ENCODE measurements around the gene CCDC61. TPM values are rescaled to one million over a fixed set of nuclear protein-coding genes. Genes with fewer than 3 reads are reported as not detected.

Gene CCDC61
- total and polyA plus RNA-seq, 2 of the 8 experiments (the other 6 are each of a cell fraction or from before 2014, with no cell fraction given) = 7.8 to 17.4 TPM

- TF ChIP-seq HDAC2 (IDR thresholded peaks at IDR 0.05; ENCODE audit: borderline replicate concordance in 1 of 2, low read depth in 2 of 2, low read length in 2 of 2) = no peak
- TF ChIP-seq FOSL1 (IDR thresholded peaks at IDR 0.05; ENCODE audit: insufficient read depth, low read depth, low read length) = no peak
- TF ChIP-seq RAD21 (IDR thresholded peaks at IDR 0.05 in 1 of 2, conservative IDR thresholded peaks at IDR 0.05 in 1 of 2; ENCODE audit: low read depth in 2 of 2, low read length in 2 of 2) = peak; percentile 32 to 46; a peak in 3 of 4 replicates
- TF ChIP-seq EZH2 (IDR thresholded peaks at IDR 0.05; ENCODE audit: low read depth, low read length, severe bottlenecking) = peak; percentile 65
- 0 out of 2 replicates have a peak, but pooled peaks have one; percentile 12 for TF ChIP-seq MAX (IDR thresholded peaks at IDR 0.05)
Observed at GRCh38 chr19:46016426-46017094, 21.3 kb downstream of the CCDC61 start (continued).

Measured in H1 (cell line).